ENCODE data around the gene GNGT1.

DNA sequence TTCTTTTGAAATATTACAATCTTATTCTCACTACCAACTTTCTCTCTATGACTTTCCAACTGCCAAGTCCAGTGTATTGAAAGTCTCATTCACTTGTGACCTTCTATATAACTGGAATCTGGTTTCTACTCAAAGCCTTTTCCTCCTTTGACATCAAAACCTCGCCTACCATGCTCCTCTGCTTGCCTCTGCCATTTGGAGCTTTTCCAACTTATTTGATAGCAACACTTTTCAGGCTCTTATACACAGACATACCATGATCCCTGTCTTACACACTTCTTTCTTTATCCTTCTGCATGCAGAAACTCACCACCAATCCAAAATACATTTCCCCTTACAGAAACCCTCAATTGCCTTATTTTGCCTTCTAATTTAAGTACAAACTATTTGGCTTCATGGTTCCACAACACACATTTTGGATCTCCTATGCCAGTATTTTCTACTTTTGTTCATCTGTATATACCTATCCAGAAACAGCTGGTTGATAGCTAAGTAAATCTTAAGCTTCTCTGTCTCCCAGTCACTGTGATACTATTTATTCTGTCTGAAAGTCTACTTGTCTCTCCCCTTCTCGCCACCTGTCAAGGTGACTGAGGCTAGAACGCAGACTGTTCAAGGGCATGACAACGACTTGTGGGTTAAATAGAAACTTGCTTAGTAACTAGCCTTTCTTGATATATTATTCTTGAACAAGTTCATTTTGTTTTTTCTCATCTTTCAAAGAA, 37.6 kb downstream of the GNGT1 start:
- TF ChIP-seq, protein P1, sequence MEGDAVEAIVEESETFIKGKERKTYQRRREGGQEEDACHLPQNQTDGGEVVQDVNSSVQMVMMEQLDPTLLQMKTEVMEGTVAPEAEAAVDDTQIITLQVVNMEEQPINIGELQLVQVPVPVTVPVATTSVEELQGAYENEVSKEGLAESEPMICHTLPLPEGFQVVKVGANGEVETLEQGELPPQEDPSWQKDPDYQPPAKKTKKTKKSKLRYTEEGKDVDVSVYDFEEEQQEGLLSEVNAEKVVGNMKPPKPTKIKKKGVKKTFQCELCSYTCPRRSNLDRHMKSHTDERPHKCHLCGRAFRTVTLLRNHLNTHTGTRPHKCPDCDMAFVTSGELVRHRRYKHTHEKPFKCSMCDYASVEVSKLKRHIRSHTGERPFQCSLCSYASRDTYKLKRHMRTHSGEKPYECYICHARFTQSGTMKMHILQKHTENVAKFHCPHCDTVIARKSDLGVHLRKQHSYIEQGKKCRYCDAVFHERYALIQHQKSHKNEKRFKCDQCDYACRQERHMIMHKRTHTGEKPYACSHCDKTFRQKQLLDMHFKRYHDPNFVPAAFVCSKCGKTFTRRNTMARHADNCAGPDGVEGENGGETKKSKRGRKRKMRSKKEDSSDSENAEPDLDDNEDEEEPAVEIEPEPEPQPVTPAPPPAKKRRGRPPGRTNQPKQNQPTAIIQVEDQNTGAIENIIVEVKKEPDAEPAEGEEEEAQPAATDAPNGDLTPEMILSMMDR (optimal IDR thresholded peaks at IDR 0.05 in 1 of 3, IDR thresholded peaks at IDR 0.05 in 1 of 3, conservative IDR thresholded peaks at IDR 0.05 in 1 of 3; ENCODE audit: extremely low read depth in 1 of 3, insufficient read depth in 2 of 3, low read length in 3 of 3): no peak
- TF ChIP-seq EZH2 (IDR thresholded peaks at IDR 0.05; ENCODE audit: low read length): no peak

Measured in keratinocyte (primary cell).